ENCODE measurements around the gene NMUR2.

NMUR2 gene

GRCh38 chr5:152374711-152375275 is 30.3 kb downstream of the NMUR2 start:
- no peak for TF ChIP-seq CTCF (IDR thresholded peaks at IDR 0.05; ENCODE audit: low read depth, low read length)
- DNase-seq (ENCODE audit: extremely low read depth, low read depth) = no peak

GRCh38 chr5:152372875-152373274 is 32.2 kb downstream of the NMUR2 start:
- DNase-seq (ENCODE audit: extremely low read depth, low read depth) = no peak
- no peak for TF ChIP-seq CTCF (IDR thresholded peaks at IDR 0.05; ENCODE audit: low read depth, low read length)

GRCh38 chr5:152369298-152369697 is 35.8 kb downstream of the NMUR2 start:
- DNase-seq (ENCODE audit: extremely low read depth, low read depth) = no peak
- no peak for TF ChIP-seq CTCF (IDR thresholded peaks at IDR 0.05; ENCODE audit: low read depth, low read length)

- TF ChIP-seq CTCF (IDR thresholded peaks at IDR 0.05; ENCODE audit: low read depth, low read length) = no peak
- DNase-seq (ENCODE audit: extremely low read depth, low read depth) = no peak
Observed at GRCh38 chr5:152367554-152367953, 37.5 kb downstream of the NMUR2 start.

GRCh38 chr5:152366716-152367115 is 38.4 kb downstream of the NMUR2 start:
- no peak for TF ChIP-seq CTCF (IDR thresholded peaks at IDR 0.05; ENCODE audit: low read depth, low read length)
- no peak for DNase-seq (ENCODE audit: extremely low read depth, low read depth)

- TF ChIP-seq CTCF (IDR thresholded peaks at IDR 0.05; ENCODE audit: low read depth, low read length) = no peak
- DNase-seq (ENCODE audit: extremely low read depth, low read depth) = no peak
Observed at GRCh38 chr5:152364899-152365298, 40.2 kb downstream of the NMUR2 start.

- no peak for TF ChIP-seq CTCF (IDR thresholded peaks at IDR 0.05; ENCODE audit: low read depth, low read length)
- no peak for DNase-seq (ENCODE audit: extremely low read depth, low read depth)
Observed at GRCh38 chr5:152364172-152364571, 40.9 kb downstream of the NMUR2 start.
